IMR-90 (cell line): ENCODE measurements around the gene ACTMAP.

Source experiments
- CEBPB ChIP-seq: IDR thresholded peaks from 2 replicates; pipeline ENCODE4 v1.6.1; 2012; ENCODE audit warnings: low read depth, low read length, improper control_type of control experiment
- MAZ ChIP-seq: IDR thresholded peaks from 2 replicates; pipeline ENCODE4 v1.6.1; 2012; ENCODE audit warnings: low read depth, mild to moderate bottlenecking, low read length, improper control_type of control experiment, moderate library complexity, borderline replicate concordance
- NFE2L2 ChIP-seq: fragments of 150-350 bp; IDR thresholded peaks from 2 replicates; pipeline ENCODE4 v1.6.1; 2016; ENCODE audit warnings: low read depth, mild to moderate bottlenecking, low read length
- POLR2A ChIP-seq: IDR thresholded peaks from 2 replicates; pipeline ENCODE4 v1.6.1; 2012; ENCODE audit warnings: mild to moderate bottlenecking, low read depth, low read length
- USF2 ChIP-seq: fragments of 150-350 bp; IDR thresholded peaks from 2 replicates; pipeline ENCODE4 v1.6.1; 2017; ENCODE audit warnings: mild to moderate bottlenecking, antibody characterized with exemption, low read length, low read depth
- TF ChIP-seq, protein P1 (sequence below): conservative IDR thresholded peaks from 2 replicates; pipeline ENCODE4 v1.5.1; 2012; ENCODE audit warnings: mild to moderate bottlenecking, low read depth, low read length, improper control_type of control experiment

- TF ChIP-seq, protein P1, sequence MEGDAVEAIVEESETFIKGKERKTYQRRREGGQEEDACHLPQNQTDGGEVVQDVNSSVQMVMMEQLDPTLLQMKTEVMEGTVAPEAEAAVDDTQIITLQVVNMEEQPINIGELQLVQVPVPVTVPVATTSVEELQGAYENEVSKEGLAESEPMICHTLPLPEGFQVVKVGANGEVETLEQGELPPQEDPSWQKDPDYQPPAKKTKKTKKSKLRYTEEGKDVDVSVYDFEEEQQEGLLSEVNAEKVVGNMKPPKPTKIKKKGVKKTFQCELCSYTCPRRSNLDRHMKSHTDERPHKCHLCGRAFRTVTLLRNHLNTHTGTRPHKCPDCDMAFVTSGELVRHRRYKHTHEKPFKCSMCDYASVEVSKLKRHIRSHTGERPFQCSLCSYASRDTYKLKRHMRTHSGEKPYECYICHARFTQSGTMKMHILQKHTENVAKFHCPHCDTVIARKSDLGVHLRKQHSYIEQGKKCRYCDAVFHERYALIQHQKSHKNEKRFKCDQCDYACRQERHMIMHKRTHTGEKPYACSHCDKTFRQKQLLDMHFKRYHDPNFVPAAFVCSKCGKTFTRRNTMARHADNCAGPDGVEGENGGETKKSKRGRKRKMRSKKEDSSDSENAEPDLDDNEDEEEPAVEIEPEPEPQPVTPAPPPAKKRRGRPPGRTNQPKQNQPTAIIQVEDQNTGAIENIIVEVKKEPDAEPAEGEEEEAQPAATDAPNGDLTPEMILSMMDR = no peak
- no peak for TF ChIP-seq POLR2A
- no peak for TF ChIP-seq NFE2L2
- TF ChIP-seq USF2 = no peak
- TF ChIP-seq MAZ = no peak
- no peak for TF ChIP-seq CEBPB
Measured at GRCh38 chr19:40785526-40785925, 35.2 kb upstream of the ACTMAP start.
